ENCODE measurements around the gene SLC13A4.
"Not testable (repeated sequence)": the region's sequence is repeated elsewhere in the genome, so short reads cannot be mapped to it uniquely, and the experiment has no call there.

SLC13A4 gene

DNA sequence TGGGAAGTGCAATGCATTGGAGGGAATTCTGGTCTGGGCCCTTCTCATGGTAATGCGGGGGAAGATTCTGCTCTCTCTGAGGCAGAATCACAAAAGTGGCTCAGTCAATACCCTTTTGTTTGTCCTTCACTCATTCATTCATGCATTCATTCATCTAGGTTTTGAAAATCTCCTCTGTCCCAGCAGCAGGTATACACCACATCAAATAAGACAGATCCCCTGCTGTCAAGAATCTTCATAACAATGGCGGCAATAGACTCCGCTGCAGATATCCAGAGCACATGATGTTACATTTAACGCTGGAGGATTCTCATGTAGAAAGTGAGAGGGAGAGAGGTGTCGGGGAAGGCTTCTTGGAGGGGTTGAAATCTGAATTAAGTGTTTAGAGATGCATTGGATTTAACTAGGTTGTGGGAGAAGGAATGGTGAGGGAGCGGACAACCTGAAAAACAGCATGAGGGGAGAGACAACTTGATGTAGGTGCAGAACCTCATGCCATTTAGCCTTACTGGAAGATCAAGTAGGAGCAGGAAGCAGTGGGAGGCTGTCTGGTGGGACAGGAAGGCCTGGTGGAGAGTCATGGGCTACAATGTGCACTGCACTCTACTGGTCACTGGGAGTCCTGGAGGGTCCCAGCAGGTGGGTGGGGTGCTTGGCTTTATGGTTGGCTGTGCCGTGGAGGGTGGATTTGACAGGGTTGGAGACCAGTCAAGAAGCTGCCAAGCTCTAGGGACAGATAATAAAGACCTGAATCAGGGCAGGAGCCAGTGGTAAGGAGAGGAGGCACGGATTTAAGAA, 25.8 kb upstream of the SLC13A4 start:
- no peak for DNase-seq (ENCODE audit: low read depth)

DNA sequence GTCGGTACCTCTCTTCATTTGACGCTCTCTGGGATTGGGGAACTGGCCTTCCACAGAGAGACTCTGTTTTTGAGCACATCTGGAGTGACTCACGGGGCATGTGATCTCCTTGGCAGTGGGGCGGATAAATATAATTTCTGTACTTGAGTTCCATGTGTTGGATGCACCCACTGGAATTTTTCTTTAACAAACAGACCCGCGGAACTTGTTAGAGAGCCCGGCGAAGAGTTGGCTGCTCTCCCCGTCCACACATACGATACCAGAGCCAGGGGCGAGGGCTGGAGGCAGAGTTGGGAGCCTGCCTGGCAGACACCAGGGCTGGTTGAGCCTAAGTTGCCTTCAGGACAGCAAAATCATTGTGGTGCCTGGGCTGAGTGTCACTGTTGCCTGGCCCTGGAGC, 20.8 kb upstream of the SLC13A4 start, which contains the start of gene FAM180A:
Gene FAM180A (minus strand): TSS at position 44 of the 400 bp plus-strand sequence. CDS start 233 bp downstream, outside the sequence.
- DNase-seq (ENCODE audit: low read depth) = no peak

DNA sequence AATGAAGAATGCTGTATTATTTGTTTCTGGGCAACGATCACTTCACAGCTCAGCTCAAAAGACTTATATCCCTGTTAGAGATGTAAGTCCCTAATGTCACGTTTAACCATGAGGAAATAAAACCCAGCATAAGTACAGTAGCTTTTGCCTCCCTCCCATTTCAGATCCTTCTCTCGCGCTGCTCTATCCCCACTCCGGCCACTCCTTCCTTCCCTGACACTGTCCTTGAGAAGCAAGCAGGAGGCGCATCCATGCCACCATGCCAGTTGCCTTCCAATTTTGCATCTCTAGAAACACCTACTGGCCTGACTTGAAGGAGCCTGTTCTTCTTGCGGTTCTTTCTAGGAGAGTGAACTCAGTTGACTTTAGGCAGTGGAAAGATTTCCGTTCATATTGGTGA, 19.4 kb upstream of the SLC13A4 start:
- no peak for DNase-seq (ENCODE audit: low read depth)

DNA sequence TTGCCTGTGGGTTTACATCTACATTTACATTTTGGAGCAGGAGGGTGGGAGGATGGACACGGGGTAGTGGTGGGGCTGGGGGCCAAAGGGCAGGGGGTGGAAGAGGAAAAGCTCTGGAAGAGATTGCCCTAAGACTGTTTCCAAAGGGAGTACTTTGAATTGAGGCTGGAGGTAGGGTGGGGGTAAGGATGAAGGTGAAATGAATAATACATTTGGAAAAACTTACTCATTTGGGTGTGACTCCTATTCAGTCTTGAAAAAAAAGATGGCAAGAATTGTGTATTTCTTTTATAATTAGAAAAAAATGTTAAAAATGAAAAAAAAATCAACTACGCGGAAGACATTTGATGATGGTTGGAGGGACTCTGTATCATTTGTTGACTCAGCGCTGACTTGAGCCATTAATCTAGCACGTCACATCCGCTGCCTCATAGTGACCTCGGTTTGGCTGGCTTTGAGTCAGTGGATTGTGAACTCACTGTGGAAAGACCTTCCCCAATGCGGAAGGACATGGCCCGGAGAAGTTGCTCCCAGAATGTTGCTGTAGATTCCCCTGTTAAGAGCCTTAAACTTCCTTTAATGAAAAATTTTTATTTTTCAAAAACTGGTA, 17.8 kb upstream of the SLC13A4 start:
- no peak for DNase-seq (ENCODE audit: low read depth)

DNA sequence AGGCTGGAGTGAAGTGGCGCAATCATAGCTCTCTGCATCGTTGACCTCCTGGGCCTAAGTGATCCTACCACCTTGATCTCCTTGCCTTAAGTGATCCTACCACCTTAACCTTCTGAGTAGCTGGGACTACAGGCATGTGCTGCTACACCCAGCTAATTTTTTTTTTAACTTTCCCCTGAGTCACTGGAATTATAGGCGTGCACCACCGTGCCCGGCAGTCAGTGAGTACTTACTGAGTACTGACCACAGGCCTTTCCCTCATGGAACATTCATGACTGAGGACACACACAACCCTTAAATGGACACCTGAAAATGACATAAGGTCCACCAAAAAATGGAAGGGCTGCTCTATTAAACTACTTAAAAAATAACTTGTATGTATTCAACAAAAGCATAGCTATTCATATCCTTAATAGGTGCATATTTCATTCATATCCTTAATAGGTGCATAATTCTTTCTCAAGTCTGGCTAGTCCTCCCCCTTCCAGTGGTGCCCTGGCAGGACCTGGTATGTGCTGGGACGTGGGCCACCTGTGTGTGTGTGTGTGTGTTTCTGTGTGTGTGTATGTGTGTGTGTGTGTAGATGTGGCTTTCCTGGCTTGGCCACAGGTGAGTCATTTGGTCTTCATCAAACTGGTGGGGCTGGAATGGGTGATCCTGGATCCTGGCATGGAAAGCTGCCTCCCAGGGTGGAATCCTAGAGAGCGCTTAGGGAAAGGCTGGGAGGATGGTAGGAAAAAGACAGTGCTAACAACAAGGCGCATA, 17.1 kb upstream of the SLC13A4 start:
- no peak for DNase-seq (ENCODE audit: low read depth)

DNA sequence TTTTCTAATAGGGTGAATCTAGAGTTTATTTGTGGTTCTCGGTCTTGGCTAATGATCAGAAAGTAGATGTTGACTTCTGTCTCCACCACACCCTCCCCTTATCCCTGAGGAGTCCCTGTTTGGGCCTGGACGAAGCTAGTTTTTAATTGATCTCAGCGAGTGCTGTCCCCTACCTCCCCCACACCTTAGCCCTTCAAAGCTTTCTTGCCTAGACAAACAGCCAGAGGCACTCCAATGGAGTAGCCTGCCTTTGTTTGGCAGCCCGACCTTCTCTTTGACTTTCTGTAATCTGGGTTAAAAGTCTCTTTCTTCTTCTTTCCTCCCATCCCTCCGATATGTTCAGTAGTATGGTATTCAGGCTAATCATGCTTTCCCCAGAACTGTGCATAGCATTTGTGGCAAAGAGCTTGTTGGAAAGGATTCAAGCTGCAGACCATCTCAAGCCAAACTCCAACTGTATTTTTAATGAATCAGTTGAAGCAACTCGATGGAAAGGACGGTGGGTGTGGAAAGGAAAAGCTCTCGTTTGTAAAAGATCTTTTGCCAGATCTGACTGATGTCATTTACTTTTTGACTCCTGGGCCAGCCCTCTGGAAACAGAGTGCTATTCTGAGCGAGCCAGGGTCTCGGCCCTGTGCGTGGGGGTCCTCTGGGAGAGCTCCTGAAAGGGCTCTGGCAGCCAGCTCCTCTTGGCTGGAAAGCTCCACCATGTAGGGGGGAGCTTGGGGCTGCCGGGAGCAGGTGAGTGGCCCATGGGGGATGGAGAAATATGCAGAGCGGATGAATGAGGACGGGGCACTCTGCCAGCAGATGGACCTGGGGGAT, 16.1 kb upstream of the SLC13A4 start:
- DNase-seq (ENCODE audit: low read depth) = no peak

DNA sequence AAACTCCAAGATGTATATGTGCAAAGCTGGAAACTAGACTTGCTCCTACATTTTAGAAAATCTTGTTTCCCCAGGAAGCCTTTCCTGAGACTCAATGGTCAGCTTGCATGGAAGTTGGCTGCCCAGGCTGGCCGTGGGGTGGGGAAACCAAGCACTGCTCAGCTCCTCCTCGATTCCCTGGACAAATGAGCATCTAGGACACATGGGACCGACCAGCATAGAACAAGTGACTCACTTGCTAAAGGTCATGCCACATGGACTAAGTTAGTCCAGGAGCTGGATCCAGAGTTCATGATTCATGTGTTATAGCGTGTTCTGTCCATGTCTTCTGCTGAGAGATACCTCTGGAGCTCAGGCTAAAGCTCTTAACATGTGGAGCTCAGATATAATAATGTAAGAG, 14.4 kb upstream of the SLC13A4 start:
- no peak for DNase-seq (ENCODE audit: low read depth)

DNA sequence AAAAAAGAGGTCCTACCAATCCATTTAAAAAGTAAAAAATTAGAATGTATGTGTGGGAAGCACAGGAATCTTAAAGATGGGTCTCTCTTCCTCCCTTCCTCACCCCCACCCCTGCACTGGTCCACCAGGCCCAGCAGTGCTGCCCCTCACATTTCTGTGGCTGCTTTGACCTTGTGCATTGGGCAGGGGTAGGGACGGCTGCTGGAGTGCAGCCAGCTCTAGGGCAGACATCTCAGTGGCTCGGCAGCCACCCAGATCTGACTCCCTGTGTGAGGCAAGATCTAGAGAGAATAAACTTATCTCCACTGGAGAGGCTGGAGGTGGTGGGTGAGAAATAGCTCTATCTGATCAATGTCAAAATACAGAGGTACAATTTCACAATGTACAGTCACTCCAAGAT, 13.9 kb upstream of the SLC13A4 start:
- no peak for DNase-seq (ENCODE audit: low read depth)

DNA sequence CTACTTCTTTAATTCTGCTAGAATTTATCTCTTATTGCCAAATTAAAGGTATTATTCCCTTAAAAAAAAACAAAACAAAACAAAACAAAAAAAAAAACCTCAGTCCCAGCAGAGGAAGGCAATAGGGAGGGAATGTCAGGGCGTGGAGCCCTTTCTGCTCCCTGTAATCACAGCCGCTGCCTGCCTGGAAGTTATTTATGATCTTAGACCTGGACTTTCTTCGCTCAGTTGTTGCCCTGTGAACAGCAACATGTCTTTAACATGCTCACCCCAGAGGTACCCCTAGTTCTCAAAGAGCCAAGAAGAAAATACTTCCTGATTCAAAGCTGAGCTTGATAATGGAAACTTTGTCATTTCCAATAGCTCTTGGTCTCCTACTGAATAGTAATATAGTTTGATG, 12.9 kb upstream of the SLC13A4 start:
- no peak for DNase-seq (ENCODE audit: low read depth)

DNA sequence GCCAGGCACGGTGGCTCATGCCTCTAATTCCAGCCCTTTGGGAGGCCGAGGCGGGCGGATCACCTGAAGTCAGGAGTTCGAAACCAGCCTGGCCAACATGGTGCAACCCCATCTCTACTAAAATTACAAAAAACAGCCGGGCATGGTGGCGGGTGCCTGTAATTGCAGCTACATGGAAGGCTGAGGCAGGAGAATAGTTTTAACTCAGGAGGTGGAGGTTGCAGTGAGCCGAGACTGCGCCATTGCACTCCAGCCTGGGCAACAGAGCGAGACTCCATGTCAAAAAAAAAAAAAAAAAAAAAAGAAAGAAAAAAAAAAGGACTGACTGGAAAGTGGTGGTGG, 9.3 kb upstream of the SLC13A4 start:
- not testable (repeated sequence) for DNase-seq (ENCODE audit: low read depth)

DNA sequence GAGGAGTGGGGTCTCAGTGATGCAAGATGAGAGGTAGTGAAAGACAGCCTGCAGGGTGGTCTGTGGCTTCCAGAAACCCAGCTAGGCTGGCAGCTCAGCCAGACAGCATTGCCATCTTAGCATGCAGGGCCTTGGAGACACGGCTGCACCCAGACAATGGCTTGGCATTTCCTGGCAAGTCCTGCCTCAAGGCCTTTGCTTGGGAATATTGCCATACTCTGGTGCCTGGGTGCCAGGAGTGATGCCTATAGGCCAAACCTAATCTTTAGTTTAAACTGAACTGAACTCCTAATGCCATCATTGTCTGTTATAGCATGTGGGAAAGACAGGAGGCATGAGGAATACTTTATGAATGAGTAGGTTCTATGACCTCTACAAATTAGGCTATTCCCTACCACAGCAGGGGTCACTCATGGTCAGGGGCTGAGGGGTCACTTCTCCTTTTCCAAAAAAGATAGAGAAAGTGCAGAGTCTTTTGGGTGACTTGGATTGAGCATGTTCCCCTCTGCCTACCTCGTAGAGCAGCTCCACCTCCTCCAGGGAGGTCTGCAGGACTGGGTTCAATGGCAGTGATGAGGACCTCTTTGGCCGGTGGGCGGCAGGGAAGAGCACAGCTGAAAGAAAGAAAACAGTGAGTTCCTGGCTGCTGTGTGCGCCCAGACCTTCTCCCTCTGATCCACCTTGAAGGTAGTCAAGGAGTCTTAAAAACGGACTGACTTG, 8.8 kb upstream of the SLC13A4 start:
- DNase-seq (ENCODE audit: low read depth) = no peak

DNA sequence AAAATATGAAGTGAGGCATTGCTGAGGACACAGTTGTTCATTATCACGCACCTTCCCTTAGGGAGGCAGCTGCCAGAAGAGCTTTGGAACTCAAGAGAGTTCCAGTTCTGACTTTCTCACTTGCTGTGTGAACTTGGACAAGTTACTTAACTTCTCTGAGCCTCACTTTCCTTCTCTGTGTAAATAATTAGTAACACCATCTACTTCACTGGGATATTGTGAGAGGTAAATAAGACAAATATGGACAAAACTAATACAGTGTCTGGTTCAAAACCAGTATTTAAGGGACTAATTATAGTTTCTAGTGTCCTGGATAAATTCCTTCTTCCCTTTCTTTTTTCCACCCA, 6.3 kb upstream of the SLC13A4 start:
- DNase-seq (ENCODE audit: low read depth) = no peak

DNA sequence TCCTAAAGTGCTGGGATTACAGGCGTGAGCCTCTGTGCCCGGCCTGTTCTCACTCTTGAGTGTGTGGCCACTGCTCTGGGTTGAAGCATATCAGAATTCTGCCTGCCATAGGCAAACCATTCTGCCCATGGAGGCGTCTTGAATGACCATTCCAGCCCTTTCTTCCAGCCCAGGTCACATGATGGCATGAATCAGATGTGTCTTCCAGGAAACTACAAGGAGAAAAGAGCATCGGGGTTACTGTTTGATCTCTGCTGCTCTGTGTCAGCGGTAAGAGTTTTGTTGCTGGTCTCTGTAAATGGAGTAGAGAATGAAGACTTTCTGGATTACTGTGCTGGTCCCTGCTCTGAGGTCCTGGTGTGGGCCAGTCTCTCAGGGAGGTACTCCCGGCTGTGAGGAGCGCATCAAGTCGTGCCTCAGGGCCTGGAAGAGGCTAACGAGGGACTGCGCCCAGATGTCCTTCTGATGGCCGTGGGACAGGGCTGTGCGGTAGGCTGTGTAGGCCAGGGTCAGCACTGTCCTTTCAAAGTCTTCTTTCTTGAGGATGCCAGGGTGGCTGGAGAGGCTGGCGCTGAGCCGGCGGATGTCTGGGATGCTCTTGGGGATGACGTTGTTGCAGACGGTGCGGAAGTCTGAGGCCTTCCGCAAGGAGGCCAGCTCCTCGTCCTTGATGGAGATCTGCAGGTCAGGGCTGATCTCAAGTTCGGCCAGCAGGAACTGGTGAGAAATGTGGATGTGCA, 5.8 kb upstream of the SLC13A4 start:
- no peak for DNase-seq (ENCODE audit: low read depth)

DNA sequence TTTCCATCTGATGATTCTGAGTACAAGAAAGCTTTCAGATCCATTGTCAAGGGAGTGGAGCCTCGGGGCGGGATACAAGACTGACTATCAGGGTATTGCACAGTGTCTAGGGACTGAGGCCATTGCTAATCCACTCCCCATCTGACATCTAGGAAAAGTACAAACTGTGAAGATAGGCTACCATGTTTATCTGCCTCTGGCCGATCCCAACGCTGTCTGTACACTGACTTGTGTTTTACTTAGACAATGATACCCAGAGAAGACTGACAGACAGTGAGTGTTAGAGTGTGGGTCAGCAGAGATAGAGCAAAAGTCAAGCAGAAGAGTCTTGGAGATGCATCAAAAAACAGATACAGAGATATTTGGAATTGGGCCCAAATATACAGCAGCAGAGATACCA, 3.1 kb upstream of the SLC13A4 start:
- no peak for DNase-seq (ENCODE audit: low read depth)

DNA sequence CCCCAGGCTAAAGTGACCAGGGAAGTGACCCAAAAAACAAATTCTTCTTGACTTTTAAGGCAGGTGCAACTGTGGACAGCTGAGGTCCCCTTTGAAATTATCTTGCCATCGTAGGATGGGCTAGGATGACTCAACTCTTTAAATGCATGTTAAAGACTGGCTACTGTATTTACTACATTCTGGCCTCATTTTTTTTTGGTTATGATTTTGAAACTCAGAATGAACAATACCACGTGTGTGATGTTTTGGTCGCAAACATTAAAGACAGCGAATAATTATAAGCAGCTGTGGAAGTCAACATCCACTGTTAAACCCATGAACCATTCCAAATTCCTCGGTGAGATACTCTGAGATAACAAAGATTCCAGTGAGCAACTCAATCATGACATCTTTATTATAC, 1.2 kb upstream of the SLC13A4 start:
- DNase-seq (ENCODE audit: low read depth) = no peak

DNA sequence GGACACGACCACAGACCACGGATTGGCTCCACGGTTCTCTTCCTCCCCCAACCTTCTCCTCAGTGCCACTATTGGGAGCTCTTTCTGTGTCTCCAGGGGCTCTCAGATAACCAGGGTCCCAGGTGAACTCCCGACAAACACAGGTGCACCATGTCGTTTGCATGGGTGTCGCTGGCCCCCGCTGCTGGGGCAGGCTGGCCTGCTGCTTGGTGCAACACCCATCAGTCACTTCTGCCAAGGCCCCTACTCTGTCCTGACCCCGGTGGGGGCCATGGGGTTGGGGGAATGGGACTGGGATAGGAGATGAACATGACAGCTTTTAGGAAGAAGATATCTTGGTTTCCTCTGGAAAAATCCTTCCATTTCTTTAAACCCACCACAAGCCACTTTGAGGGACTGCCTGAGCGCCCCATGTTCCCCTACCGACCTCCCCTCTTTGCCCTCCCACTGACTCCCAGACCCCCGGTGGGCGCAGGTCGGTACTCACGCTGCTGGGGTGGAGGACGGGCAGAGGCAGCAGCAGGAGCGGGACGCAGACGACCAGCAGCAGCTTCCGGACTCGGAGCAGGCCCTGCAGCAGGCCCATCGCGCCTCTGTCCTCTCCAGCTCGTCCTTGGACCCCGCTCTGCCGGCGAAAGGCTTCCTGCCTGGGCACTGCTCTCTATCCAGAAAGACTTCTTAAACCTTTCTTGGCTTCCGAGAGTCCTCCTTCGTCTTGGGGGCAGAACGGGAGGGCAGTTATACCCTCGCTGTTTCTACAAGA, 894 bp downstream of the SLC13A4 start:
- DNase-seq (ENCODE audit: low read depth) = no peak

DNA sequence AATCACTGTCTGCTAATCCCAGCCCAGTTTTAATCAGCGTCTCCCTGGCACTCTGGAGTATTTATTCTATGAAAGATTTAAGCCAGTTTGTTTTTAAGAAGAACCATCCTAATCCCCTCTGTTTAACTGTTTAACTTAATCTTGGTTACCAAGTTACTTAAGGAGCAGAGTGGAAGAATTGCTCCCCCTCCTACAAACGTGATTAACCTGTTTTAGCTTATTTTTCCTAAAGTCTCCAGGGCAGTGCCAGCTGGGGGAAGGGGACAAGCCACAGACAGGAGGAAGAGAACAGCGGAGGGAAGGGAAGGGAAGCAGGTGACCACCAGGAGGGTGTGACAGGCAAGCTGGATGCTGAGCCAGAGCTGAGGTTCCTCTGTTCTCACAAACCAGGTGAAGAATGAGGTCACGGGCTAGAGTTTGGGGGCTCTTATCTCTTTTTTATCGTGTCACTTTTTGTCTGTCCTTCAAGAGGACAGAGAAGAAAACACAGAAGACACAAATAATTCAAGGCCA, 1.7 kb downstream of the SLC13A4 start:
- no peak for DNase-seq (ENCODE audit: low read depth)

DNA sequence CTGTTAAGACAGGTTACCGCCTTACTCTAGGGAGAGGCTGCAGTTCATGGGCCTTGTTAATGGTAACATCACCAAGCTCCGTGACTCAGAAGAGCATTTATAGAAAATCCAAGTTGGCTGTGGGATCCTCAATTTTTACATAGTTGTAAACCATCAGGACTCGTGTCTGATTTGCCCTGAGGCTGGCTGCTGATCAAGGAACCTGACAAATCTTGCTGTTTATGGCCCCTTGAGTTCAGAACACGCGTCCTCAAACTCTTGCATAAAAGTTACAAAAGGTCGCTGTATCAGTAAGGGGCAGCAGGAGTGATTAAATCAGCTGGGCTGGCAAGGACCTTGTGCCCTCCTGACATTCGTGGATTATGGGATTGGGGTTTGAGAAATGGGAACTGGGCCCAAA, 4.6 kb downstream of the SLC13A4 start:
- DNase-seq (ENCODE audit: low read depth) = no peak

DNA sequence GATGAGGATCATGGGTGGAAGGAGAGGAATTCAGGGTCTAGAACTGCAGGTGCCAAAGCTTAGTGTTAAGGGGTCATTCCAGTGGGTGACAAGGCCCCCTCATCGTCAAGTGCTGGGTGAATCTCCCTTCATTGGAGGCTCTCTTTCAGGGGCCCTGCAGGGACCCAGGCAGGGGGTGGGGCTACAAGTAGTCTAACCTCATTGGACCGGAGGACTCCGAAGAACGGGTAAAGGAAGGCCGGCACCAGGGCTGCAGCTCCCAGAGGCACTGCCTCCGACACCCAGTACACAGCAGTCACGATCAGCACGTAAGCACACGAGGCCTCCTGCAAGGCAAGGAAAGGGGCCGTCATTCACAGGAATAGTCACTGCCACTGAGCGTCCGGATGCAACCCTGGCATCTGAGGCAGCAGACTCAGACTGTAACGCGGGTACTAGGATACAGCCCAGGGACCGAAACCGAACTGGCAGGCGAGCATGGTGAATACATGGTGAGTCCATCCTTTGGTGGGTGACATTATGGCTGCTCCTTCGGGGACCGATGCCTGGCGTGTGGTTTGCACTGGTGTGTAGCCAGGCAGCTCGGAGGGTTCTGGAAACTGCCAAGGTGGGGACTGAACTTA, 6.7 kb downstream of the SLC13A4 start:
- no peak for DNase-seq (ENCODE audit: low read depth)

DNA sequence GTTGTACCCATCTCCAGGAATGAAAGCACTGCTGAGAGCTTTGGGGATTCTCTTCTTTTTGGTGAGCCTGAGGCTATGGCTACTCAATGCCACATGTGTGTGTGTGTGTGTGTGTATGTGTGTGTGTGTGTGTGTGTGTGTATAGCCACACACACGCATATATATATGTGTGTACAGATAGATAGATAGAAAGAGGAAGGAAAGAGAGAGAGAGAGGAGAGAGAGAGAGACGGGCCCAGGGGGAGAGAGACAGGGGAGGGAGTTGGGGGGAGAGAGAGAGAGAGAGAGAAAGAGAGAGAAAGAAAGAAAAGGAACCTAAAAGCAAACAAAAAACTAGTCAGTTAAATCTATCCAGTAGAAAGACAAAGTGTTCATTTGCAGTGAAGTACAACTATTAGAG, 8.3 kb downstream of the SLC13A4 start:
- DNase-seq (ENCODE audit: low read depth) = no peak
